ENCODE data around the gene ROM1.
A peak's percentile ranks its signal among the peaks of the same experiment; 100 is the strongest.

The ROM1 gene

DNA sequence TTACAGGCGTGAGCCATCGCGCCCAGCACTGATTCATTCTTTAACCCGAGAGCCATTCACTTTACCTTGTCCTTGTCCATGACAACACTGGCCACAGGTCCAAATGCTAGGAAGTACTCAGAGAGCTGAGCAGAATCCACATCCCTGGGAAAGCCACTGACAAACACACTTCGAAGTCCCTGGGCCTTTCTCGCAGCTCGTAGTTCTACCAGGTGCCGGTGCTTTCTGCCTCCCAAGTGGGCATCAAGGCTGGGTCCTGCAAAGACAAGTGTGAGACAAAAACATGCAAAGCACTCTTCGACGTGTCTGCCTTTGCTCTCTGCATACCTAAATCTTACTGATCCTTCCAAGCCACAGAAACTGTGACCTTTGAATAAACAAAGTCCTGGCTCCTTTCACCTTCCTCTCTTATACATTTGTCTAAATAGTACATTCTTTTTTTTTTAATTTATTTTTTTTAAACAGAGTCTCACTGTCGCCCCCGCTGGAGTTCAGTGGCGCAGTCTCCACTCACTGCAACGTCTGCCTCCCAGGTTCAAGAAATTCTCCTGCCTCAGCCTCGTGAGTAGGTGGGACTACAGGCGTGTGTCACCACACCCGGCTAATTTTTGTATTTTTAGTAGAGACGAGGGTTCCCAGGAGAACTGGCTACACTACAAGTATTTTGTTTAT lies 24.0 kb upstream of the ROM1 start:
- DNase-seq (ENCODE audit: low spot score): no peak

DNA sequence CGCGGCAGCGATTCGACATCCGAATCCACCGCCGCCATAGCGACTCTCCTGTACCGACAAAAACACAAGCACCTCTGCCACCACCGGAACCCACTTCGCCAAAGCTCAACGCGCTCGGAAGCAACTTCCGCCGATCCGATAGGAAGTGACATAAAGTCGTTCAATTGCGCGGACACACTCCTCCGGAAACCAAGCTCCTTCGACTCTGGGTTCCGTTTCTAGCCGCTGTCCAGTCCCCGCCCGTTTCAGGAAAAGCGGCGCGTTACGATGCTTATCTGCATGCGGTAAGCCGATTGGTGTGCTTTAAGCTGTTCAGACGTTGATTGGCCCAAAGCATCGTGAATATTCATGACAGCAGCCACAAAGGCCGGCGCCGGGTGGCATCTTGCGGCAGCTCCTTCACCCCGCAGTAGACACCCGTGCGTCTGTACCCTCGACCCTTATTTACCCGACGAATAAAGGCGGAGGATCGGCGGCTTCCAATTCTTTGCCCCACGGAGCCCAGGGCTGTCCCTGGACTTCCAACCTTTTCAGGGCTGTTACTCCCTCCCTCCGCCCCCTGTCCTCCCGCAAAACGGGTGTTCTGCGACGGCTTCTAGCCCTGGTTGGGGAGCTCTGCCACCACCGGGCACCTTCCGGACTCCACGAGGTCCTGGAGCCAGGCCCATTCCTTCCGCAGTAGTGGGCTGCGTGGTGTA lies 21.5 kb upstream of the ROM1 start, which contains the start of gene TUT1:
Gene TUT1, minus strand, starts transcription at position 76 of the 698 bp plus-strand sequence. Its CDS starts 38 bp downstream, at position 38.
- peak; percentile 92 for DNase-seq (ENCODE audit: low spot score)

DNA sequence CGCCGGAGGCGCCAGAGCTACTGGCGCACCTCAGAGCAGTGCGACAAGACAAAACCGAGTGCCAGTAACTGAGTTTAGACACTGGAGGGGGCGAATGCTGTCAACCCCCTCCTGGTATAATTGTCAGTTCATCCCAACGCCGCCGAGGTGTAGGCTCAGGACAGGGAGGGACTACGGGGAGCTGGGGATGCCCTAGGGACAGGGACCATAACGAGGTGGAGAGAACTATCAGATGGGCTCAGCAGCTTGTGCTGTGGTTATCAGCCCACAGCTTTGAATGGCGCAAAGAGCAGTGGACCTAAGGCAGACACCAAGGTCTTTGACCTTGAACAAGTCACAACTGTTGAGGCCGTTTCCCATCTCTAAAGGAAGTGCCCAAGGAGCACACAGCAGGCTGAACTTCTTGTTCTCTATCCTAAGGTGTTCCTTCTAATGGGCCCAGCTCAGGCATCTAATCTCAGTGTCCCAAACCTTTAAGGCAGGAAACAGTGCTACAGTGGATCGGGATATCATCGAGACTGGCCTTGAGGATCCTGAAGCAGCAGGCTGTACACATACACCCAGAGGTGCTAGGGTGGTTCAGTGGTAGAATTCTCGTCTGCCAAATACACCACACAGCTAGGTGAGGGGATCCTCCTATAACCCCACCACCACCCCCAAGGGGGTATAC lies 20.8 kb upstream of the ROM1 start:
- DNase-seq (ENCODE audit: low spot score): no peak

DNA sequence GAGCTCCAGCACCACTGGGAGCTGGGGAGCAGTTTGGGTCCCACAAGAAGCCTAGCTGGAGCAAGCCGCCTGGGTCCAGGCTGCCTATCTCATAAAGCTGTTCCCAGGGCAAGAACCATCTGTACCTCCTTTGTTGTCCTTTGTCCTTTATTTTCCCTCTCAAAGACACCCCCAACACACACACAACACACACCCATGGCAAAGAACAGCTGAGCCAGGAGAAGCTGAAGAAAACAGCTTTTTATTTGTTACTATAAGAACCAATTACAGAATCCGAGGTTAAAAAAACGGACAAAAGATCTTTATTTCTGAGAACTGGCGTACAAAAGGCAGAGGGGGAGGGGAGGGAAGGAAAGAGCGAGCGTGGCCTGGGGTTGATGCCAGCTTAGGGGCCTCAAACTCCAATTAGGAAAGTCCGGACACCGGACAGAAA lies 20.1 kb upstream of the ROM1 start:
- DNase-seq (ENCODE audit: low spot score): no peak

DNA sequence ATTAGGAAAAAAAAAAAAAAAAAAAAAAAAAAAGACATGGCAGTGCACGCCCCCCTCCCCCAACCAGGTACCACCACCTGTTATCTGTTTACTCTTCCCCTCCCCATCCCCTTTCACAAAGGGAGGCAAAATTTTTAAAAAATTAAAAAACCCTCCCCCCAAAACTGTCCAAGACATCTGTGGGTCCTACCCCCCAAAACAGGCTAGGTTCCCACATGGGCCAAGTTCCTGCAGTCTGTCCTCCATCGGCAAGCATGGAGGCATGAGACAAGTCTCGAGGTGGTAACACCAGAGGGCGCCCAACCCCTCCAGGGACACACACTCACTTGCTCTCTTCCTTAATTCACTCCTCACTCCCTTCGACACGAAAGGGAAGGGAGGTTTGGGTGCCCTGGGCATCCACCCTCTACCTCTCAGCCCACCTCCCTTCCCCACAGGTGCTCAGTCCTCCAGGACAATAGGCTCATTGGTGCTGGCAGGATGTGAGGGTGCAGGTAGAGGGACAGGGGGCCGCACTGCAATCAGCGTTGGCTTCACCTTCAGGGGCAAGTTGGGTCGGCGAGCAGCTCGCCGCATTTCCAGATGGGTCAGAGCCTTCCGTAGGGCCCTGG lies 19.5 kb upstream of the ROM1 start:
- DNase-seq (ENCODE audit: low spot score): peak; percentile 67

DNA sequence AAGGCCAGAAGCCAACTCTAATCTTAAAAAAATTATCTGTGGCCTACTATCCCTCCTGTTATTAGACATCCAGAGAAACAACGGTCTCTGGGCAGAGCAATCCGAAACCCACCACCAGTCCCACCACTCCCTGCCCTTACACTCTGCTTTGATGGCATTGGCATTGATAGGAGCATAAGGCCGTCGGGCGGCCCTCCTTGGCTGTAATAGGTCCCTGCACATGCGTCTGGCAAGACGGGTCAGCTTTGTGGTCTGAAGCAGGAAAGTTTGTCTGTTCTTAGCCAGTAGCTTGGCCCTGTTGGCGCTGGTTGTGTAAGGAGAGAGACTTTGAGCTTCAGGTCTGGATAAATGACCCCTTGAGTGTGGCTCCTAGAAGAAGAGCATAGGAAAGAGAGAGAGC lies 17.9 kb upstream of the ROM1 start:
- no peak for DNase-seq (ENCODE audit: low spot score)

DNA sequence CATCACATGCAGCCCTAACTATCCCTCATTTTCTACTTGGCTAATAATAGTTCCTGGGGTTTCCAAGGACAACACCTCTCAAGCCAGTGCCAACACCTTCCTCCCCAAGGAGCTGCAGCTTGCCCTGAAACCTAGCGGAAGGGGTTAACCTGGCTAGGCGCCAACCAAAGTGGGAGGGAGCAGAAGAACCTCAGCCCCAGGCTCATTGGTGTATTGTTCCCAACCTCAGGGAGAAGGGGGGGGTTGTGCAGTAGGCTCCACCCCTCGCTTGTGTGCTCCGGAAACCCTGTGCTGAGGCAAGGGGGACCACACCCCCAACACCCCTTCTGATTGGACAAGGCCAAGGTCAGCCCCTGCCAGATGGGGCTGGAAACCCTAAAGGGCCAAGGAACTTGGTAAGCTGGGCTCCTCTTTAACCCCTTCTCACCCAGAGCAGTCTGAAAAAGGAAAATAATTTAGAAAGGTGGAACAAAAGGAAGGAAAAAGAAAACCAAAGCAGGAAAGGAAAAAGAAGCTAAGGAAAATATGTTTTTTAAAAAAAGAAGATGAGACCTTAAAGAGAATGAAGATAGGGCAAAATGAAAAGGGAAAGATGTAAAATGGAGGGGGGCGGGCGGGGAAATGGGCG lies 13.9 kb upstream of the ROM1 start:
- peak; percentile 96 for DNase-seq (ENCODE audit: low spot score)

DNA sequence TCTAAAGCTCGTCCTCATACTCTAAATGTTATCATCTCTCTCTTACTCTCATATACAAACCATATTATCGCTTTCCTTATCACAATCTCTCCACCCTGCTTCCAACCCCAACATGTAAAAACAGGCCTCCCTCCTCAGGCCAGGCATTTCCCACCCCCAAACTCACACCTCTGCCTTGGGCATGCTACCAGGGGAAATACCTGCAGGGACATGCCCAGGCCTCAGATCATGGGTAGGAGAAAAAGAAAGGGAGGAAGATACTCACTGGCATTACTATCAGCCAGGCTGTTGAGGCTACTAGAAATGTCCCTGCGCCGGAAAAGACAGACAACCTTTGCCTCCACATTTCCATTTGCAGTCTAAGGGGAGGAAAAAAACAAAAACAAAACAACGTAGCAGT lies 13.2 kb upstream of the ROM1 start:
- no peak for DNase-seq (ENCODE audit: low spot score)

DNA sequence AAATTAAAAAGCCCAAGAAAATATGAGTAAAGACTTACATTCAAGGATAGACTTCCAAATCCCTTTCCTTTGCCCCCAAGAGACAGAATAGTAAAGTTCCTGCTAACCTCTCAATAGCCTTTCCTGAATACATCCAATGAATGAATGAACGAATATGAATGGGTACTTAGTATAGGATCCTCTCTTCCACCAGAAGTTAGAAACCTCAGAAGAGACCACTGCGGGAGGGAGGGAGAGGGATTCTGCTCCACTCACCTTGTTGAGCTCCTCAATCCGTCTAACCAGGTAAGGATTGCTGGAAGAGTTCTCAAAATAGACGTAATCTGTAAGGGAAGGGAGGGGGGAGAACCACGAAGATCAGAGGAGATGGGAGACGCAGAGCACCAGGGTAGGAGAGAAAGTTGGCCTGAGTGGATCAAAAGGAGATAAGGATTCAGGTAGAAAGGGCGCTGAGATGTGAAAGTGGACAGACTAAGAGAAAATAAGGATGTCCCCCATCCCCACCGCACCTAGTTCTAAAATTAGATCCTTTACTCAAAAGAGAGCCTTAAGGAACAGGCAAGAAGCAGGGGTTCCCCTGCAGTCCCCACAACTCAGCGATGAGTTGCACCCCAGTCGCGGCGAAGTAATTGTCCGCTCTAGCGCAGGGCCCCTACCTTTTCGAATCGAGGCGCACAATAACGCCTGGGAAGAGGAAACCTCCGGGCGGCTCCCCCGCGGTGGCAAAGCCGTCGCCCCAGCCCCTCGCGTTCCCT lies 12.5 kb upstream of the ROM1 start:
- DNase-seq (ENCODE audit: low spot score): peak; percentile 29

DNA sequence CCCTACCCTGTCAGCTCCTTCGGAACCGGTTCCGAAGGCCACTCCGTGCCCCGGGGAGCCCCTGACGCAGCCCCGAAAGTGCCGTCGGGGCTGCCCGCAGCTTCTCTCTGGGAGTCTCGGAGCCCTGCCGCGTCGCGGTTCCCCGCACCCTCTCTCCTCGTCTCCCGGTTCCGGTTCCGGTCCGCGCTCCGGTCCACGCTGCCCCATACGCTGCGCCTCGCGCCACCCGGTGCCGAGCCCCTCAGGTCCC lies 12.0 kb upstream of the ROM1 start:
- peak; percentile 40 for DNase-seq (ENCODE audit: low spot score)

DNA sequence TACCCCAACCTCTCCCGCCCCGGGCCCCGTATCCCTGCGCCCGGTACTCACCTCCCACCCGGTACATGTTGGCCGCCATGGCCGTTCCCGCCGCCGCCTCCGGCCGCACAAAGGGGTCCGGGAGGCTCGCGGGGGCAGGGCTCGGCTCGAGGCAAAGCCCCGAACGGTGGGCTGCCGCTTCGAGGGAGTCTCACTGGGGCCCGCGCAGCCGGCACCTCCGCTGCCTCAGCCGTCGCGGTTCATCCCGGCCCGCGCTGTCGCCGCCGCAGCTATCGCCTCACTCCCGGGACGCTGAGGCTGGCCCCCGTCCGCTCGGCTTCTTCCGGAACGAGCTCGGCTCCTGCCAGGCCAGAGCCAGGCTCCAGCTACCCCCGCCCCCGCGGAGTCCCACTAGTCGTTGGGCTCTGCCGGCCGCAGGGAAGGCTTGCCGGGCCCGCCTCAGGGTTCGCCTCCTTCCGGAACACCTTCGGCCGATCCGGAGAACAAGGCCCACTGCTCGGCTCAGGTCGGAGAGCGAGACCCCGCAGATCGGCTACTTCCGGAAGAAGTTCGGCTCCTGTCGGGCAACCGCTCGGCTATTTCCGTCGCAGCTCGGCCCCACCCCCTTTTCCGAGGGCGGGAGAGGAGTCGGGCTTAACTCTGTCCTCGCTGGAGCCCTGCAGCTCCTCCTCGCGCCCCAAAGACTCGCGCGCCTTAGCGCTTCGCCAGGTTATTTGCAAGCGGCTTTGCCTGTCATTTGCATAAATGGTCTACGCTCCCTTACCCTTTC lies 11.5 kb upstream of the ROM1 start, which contains the start of gene MTA2:
Gene MTA2, minus strand, starts transcription at position 494 of the 769 bp plus-strand sequence. Its CDS starts 415 bp downstream, at position 79.
- peak; percentile 95 for DNase-seq (ENCODE audit: low spot score)

DNA sequence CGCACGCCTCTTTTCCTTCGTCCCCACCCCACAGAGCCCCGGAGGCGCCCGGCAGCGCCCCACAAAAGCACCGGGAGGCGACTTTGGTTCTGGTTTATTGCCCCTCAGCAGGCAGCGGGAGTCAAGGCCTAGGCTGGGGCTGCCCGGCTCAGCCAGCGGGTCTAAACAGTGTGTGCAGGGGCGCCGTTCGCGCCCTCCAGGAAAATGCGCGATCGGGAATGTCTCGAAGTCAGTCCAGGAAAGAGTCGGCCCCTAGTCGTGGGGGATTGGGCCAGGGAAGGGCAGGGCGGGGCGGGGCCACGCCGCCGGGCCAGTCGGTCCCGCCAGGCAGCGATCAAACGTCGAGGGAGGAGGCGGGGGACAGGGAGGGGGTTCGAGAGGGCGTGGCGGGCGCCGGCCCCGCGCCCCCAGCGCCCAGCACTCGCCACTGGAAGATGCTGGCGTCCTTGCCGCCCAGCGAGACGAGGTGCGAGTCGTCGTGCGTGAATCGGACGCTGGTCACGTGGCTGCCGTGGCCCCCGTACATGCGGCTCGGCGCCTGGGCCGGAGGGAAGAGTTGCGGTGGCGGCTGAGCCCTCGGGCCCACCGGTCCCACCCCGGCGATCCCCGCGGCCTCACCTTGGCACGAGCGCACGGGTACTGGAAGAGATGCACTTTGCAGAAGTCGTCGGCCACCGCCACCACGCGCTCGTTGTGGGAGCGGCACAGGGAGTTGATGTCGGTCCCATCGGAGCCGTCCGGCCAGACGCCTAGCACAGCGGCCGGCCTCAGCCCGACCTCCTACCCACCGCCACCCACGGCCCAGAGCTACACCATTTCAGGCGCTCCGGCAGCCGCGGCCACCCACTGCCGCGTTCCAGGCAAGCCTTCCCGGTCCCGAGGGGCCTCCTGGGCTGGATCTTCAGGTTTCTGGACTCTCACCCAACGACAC lies 10.7 kb upstream of the ROM1 start:
- peak; percentile 51 for DNase-seq (ENCODE audit: low spot score)

DNA sequence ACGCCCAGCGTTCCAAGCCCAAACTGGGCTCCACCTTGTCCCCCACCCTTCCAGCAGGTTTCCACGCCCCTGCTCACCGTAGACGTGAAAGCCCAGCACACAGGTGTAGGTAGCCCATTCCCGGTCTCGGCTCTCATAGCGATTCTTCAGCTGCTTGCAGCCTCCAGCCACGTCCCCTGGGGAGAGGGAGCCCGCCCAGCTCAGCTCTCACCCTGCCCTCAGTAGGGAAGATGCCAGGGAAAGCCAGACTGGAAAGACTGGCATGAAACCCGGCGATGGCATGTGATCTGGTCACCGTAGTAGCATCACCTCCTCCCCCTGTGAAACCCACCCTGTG lies 10.0 kb upstream of the ROM1 start:
- DNase-seq (ENCODE audit: low spot score): no peak

DNA sequence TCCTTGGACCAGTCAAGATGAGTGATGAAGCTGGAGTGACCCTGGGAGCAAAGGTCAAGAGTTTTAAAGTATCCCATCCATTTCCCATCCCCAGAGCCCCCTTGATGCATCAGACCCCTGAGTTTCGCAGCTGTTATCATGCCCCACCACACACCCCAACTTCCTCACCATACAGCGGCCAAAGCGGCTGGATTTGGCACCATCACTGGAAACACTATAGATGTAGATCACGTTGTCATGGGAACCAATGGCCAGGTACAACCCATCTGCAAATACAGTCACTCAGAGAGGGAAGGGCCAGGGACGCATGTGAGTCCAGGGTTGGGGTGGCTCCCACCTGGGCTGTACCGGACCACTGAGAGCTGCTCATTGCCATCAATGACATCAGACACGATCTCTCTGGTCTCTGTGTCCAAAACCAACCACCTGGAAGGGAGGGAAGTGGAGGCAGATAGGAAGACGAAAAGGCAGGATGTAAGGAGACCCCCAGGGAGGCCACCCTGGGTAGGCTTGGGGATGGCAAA lies 9.2 kb upstream of the ROM1 start:
- DNase-seq (ENCODE audit: low spot score): no peak

DNA sequence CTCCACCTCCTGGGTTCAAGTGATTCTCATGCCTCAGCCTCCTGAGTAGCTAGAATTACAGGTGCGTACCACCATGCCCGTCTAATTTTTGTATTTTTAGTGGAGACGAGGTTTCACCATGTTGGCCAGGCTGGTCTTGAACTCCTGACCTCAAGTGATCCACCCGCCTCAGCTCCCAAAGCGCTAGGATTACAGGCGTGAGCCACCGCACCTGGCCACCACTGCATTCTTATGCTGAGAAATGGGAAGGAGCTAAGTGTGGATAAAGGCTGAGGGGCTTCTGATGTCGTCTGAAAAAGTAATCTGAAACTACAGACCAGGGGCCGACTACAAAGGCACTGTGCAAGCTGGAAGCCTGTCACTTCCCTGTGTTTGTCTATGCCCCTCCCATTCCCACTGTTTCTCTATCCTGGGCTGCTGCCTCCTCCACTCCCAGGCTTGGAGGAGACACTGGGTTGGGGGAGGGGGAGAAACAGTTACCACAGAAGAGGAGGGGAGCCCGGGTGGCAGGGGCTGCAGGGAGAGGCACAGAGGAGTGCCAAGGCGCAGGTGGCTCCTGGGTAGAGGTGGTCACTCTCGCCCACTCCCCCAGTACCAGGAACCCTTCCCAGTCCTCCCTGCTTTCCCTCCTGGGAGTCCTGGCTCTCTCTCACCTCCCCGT lies 8.5 kb upstream of the ROM1 start:
- DNase-seq (ENCODE audit: low spot score): no peak

DNA sequence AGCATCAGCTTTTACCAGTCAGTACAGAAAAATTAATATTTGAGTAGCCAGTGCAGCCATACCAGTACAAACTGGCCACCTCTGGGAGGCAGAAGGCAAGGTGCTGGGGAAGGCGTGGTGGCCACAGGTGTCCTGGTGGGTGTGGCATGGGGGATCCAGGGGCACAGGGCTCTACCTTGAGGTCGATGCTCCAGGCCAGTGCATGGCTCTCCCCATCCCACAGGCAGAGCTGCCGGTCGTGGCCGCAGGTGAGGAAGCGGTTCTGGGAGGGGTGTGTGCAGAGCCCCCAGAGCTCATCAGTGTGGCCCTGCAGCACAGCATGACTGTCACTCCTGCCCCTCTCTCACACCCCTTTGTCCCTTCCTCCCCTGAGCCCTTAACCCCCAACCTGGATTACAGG lies 7.6 kb upstream of the ROM1 start:
- DNase-seq (ENCODE audit: low spot score): no peak

DNA sequence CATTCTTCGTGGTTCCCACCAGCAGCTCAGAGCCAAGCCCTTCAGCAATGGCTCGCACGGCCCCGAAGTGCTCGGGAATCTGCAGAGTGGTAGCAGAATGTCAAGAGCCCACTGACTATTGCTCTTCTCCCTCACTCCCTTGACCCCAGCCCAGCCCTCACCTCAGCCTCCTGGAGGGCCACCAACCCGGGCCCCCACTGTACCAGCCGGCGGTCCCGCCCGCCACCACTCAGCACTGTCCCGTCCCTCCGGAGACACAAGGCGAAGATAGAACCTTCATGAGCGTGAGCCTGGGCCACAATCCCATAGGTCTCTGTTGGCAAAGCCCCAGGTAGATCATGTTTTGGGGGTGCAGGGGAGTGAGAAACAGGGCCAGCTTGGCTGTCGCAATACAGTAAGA lies 7.2 kb upstream of the ROM1 start:
- no peak for DNase-seq (ENCODE audit: low spot score)

DNA sequence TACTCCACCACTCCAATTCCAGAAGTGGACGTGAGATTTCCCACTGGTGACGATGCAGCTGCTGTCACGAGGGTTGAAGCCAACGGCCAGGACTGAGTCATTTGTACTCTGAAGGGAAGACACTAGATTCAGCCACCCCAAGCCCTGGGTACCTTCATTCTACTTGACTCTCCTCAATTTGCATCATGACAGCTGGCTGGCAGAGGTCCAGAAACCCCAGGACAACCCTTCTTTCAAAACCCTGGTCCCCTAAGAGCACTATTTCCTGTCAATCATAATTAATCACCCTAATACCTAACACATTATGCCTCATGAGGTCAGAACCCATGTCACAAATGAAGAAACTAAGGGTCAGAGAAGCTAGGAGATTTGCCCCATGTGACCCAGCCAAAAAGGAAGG lies 5.3 kb upstream of the ROM1 start:
- no peak for DNase-seq (ENCODE audit: low spot score)

DNA sequence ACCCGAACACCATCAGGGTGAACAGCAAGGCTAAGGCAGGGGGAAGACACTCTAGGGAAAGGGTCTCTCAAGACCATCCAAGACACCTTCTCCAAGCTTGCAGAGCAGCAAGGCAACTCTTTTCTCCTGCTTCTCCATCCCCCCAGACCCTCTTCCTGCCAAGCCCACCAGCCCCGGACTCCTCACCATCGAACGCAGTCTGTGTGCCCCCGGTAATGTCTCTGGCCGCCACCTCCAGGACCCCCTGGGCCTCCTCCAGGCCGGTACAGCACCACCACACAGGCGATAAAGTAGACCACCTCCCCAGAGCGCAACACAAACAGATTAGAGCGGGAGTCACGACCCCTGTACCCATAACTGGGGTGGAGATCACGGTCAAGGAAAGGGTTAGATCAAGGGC lies 4.3 kb upstream of the ROM1 start:
- no peak for DNase-seq (ENCODE audit: low spot score)
